PC-9 (cell line): Measurements from ENCODE around the gene SLC15A1.

Experiments used
- EZH2 ChIP-seq: fragments of 200-600 bp; sonication (generic); IDR thresholded peaks from 2 replicates; pipeline ENCODE4 v1.8.0; 2017; ENCODE audit warnings: antibody characterized with exemption, low read depth
- TF ChIP-seq, protein P1 (sequence below): fragments of 200-600 bp; sonication (generic); conservative IDR thresholded peaks from 2 replicates; pipeline ENCODE4 v1.6.1; 2017; ENCODE audit warnings: mixed run types, antibody characterized with exemption, mild to moderate bottlenecking, moderate library complexity

DNA sequence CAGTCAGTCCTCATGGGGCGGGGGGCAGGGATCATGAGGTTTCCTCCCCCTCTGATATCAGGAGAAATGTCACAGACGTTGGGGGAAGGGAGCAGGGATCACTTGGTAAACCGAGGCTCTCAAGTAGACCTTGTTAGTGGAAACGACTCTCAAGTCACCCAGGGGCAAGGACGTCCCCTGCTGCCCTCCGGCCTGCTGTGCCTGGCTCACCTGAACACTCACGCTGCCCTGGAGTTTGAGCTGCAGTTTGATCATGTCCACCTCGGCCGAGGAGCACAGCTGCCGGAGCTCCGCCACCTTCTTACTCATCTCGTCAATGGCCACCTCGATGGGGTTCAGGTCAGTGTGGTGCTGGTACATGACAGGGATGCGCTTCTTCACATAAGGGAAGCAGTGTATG lies 47.6 kb upstream of the SLC15A1 start:
- TF ChIP-seq, protein P1, sequence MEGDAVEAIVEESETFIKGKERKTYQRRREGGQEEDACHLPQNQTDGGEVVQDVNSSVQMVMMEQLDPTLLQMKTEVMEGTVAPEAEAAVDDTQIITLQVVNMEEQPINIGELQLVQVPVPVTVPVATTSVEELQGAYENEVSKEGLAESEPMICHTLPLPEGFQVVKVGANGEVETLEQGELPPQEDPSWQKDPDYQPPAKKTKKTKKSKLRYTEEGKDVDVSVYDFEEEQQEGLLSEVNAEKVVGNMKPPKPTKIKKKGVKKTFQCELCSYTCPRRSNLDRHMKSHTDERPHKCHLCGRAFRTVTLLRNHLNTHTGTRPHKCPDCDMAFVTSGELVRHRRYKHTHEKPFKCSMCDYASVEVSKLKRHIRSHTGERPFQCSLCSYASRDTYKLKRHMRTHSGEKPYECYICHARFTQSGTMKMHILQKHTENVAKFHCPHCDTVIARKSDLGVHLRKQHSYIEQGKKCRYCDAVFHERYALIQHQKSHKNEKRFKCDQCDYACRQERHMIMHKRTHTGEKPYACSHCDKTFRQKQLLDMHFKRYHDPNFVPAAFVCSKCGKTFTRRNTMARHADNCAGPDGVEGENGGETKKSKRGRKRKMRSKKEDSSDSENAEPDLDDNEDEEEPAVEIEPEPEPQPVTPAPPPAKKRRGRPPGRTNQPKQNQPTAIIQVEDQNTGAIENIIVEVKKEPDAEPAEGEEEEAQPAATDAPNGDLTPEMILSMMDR = no peak
- no peak for TF ChIP-seq EZH2
